Loucy (cell line): ENCODE measurements around the gene ADARB2.

Experiments used
- CTCF ChIP-seq: fragments of 200-600 bp; sonication (generic); conservative IDR thresholded peaks from 2 replicates; pipeline ENCODE4 v1.5.1; 2014; ENCODE audit warnings: mild to moderate bottlenecking, antibody characterized with exemption, low read length
- EZH2phosphoT487 ChIP-seq: fragments of 200-600 bp; IDR thresholded peaks from 2 replicates; pipeline ENCODE4 v1.6.1; 2018; ENCODE audit warnings: antibody characterized with exemption, mild to moderate bottlenecking, moderate library complexity, borderline replicate concordance

GRCh38 chr10:1267568-1267967 lies 469.8 kb downstream of the ADARB2 start:
- TF ChIP-seq CTCF (no peak), EZH2phosphoT487 (no peak)
